ENCODE data around the gene RPL13A.

GRCh38 chr19:49520705-49521319, 33.4 kb downstream of the RPL13A start:
- no peak for TF ChIP-seq ZFP3 (CRISPR knock-in tag; IDR thresholded peaks at IDR 0.05)
- no peak for TF ChIP-seq ZNF8 (CRISPR knock-in tag; IDR thresholded peaks at IDR 0.05)
- TF ChIP-seq PATZ1 (CRISPR knock-in tag; IDR thresholded peaks at IDR 0.05; ENCODE audit: borderline replicate concordance): no peak

All from SK-N-SH treated with all-trans-retinoic acid at 6 μM for 48 hours (cell line).